CD4-positive, alpha-beta T cell treated with Interleukin-6 at 100 ng/mL for 8 hours (primary cell): Measurements from ENCODE around the gene ERCC4.
A peak's percentile ranks its signal among the peaks of the same experiment; 100 is the strongest.
"Not testable (repeated sequence)": the region's sequence is repeated elsewhere in the genome, so short reads cannot be mapped to it uniquely, and the experiment has no call there.

Experiments
- DNase-seq: peaks from one replicate; pipeline ENCODE4 v3.0.0-alpha.2; 2020; ENCODE audit warnings: mixed read lengths, low spot score

ERCC4 gene

GRCh38 chr16:13919683-13920509 is at the start of gene ERCC4:
ERCC4 (plus strand) TSS chr16:13920154; CDS start chr16:13920166, 12 bp downstream.
- peak; percentile 100 for DNase-seq

- DNase-seq: no peak
Measured at GRCh38 chr16:13873835-13874438, 46.0 kb upstream of the ERCC4 start.

- no peak for DNase-seq
Measured at GRCh38 chr16:13875614-13876284, 44.2 kb upstream of the ERCC4 start.

GRCh38 chr16:13883276-13883675 is 36.7 kb upstream of the ERCC4 start:
- DNase-seq: no peak

- no peak for DNase-seq
Measured at GRCh38 chr16:13883881-13884280, 36.1 kb upstream of the ERCC4 start.

GRCh38 chr16:13885700-13886099 is 34.3 kb upstream of the ERCC4 start:
- no peak for DNase-seq

GRCh38 chr16:13886608-13887007 is 33.3 kb upstream of the ERCC4 start:
- no peak for DNase-seq

- not testable (repeated sequence) for DNase-seq
Measured at GRCh38 chr16:13889323-13889722, 30.6 kb upstream of the ERCC4 start.

- no peak for DNase-seq
Measured at GRCh38 chr16:13892301-13892700, 27.7 kb upstream of the ERCC4 start.

- DNase-seq: no peak
Measured at GRCh38 chr16:13895516-13895915, 24.4 kb upstream of the ERCC4 start.

- no peak for DNase-seq
Measured at GRCh38 chr16:13896543-13897182, 23.3 kb upstream of the ERCC4 start.

GRCh38 chr16:13897806-13898205 is 22.1 kb upstream of the ERCC4 start:
- DNase-seq: no peak

- no peak for DNase-seq
Measured at GRCh38 chr16:13898233-13898632, 21.7 kb upstream of the ERCC4 start.

GRCh38 chr16:13902052-13902451 is 17.9 kb upstream of the ERCC4 start:
- no peak for DNase-seq

- DNase-seq: no peak
Measured at GRCh38 chr16:13902677-13903076, 17.3 kb upstream of the ERCC4 start.

GRCh38 chr16:13904179-13904691 is 15.7 kb upstream of the ERCC4 start:
- no peak for DNase-seq

GRCh38 chr16:13904822-13905221 is 15.1 kb upstream of the ERCC4 start:
- not testable (repeated sequence) for DNase-seq

GRCh38 chr16:13906168-13907089 is 13.5 kb upstream of the ERCC4 start:
- DNase-seq: no peak

GRCh38 chr16:13907431-13907830 is 12.5 kb upstream of the ERCC4 start:
- no peak for DNase-seq

- no peak for DNase-seq
Measured at GRCh38 chr16:13909069-13909468, 10.9 kb upstream of the ERCC4 start.

- no peak for DNase-seq
Measured at GRCh38 chr16:13909872-13910303, 10.1 kb upstream of the ERCC4 start.
